Measurements from ENCODE around the gene WBP11. TPM values are rescaled to one million over a fixed set of nuclear protein-coding genes. Genes with fewer than 3 reads are reported as not detected.
"Not testable (repeated sequence)": the region's sequence is repeated elsewhere in the genome, so short reads cannot be mapped to it uniquely, and the experiment has no call there.

The WBP11 gene
- total RNA-seq, 1 donor: 19.5 TPM

GRCh38 chr12:14765398-14765797 is 37.9 kb downstream of the WBP11 start:
- no peak for TF ChIP-seq CTCF (IDR thresholded peaks at IDR 0.05; ENCODE audit: extremely low read depth, low read depth, low read length)
- no peak overlapping the region for H2AFZ ChIP-seq (ENCODE audit: low read length)
- H3K79me2 ChIP-seq (ENCODE audit: insufficient read depth, low read length): peaks cover 17% of the 10 kb centered on the region
- H3K36me3 ChIP-seq (ENCODE audit: insufficient read depth, low read length): no peaks in the 10 kb centered on the region
- H3K9me3 ChIP-seq (ENCODE audit: low read depth, low read length): no peaks in the 10 kb centered on the region
- no peaks in the 10 kb centered on the region for H3K27me3 ChIP-seq (ENCODE audit: insufficient read depth, low read length)
- H4K20me1 ChIP-seq (ENCODE audit: insufficient read depth, low read length): no peaks in the 10 kb centered on the region
- no peak overlapping the region for H3K4me2 ChIP-seq (ENCODE audit: insufficient read depth, low read length)
- no peak overlapping the region for H3K27ac ChIP-seq (ENCODE audit: low read depth, low read length)
- H3K4me3 ChIP-seq (ENCODE audit: insufficient read depth, low read length): no peak overlapping the region
- peaks cover 12% of the 10 kb centered on the region for H3K4me1 ChIP-seq (ENCODE audit: insufficient read depth, low read length)
- DNase-seq (ENCODE audit: insufficient read length, low spot score, missing footprints): no peak

GRCh38 chr12:14759711-14760280 is 43.5 kb downstream of the WBP11 start:
- not testable (repeated sequence) for H3K79me2 ChIP-seq (ENCODE audit: insufficient read depth, low read length); H3K27ac ChIP-seq (ENCODE audit: low read depth, low read length); DNase-seq (ENCODE audit: insufficient read length, low spot score, missing footprints); H3K9me3 ChIP-seq (ENCODE audit: low read depth, low read length); H3K4me2 ChIP-seq (ENCODE audit: insufficient read depth, low read length); H3K36me3 ChIP-seq (ENCODE audit: insufficient read depth, low read length); H3K27me3 ChIP-seq (ENCODE audit: insufficient read depth, low read length); H2AFZ ChIP-seq (ENCODE audit: low read length); H4K20me1 ChIP-seq (ENCODE audit: insufficient read depth, low read length); H3K4me3 ChIP-seq (ENCODE audit: insufficient read depth, low read length); H3K4me1 ChIP-seq (ENCODE audit: insufficient read depth, low read length)

GRCh38 chr12:14756334-14757143 is 46.7 kb downstream of the WBP11 start:
- Histone ChIP-seq H3K9me3 (ENCODE audit: low read depth, low read length) (no peaks in the 10 kb centered on the region), H3K4me2 (ENCODE audit: insufficient read depth, low read length) (peak overlapping the region; percentile 66), H3K79me2 (ENCODE audit: insufficient read depth, low read length) (no peaks in the 10 kb centered on the region), H2AFZ (ENCODE audit: low read length) (peak overlapping the region; percentile 44), H3K27ac (ENCODE audit: low read depth, low read length) (no peak overlapping the region), H3K36me3 (ENCODE audit: insufficient read depth, low read length) (no peaks in the 10 kb centered on the region), H3K4me1 (ENCODE audit: insufficient read depth, low read length) (no peaks in the 10 kb centered on the region), H4K20me1 (ENCODE audit: insufficient read depth, low read length) (no peaks in the 10 kb centered on the region), H3K4me3 (ENCODE audit: insufficient read depth, low read length) (peak overlapping the region; percentile 34), H3K27me3 (ENCODE audit: insufficient read depth, low read length) (no peaks in the 10 kb centered on the region)
- peak; percentile 32 for TF ChIP-seq CTCF (IDR thresholded peaks at IDR 0.05; ENCODE audit: extremely low read depth, low read depth, low read length)
- no peak for DNase-seq (ENCODE audit: insufficient read length, low spot score, missing footprints)

GRCh38 chr12:14751986-14752385 is 51.3 kb downstream of the WBP11 start:
- Histone ChIP-seq H4K20me1 (ENCODE audit: insufficient read depth, low read length) (no peaks in the 10 kb centered on the region), H3K4me3 (ENCODE audit: insufficient read depth, low read length) (no peak overlapping the region), H3K4me2 (ENCODE audit: insufficient read depth, low read length) (no peak overlapping the region), H2AFZ (ENCODE audit: low read length) (no peak overlapping the region), H3K27me3 (ENCODE audit: insufficient read depth, low read length) (no peaks in the 10 kb centered on the region), H3K79me2 (ENCODE audit: insufficient read depth, low read length) (no peaks in the 10 kb centered on the region), H3K27ac (ENCODE audit: low read depth, low read length) (no peak overlapping the region), H3K4me1 (ENCODE audit: insufficient read depth, low read length) (no peaks in the 10 kb centered on the region), H3K9me3 (ENCODE audit: low read depth, low read length) (no peaks in the 10 kb centered on the region), H3K36me3 (ENCODE audit: insufficient read depth, low read length) (no peaks in the 10 kb centered on the region)
- TF ChIP-seq CTCF (IDR thresholded peaks at IDR 0.05; ENCODE audit: extremely low read depth, low read depth, low read length): no peak
- DNase-seq (ENCODE audit: insufficient read length, low spot score, missing footprints): no peak

All from osteoblast (primary cell).